ENCODE measurements around the gene CDC34. TPM values are rescaled to one million over a fixed set of nuclear protein-coding genes. Genes with fewer than 3 reads are reported as not detected.
A peak's percentile ranks its signal among the peaks of the same experiment; 100 is the strongest.
"Not testable (repeated sequence)": the region's sequence is repeated elsewhere in the genome, so short reads cannot be mapped to it uniquely, and the experiment has no call there.

Gene CDC34
- total RNA-seq, 1 experiment from 2014 or later = 112 TPM

GRCh38 chr19:584240-585001, 52.9 kb downstream of the CDC34 start:
- Histone ChIP-seq H3K9ac (ENCODE audit: extremely low read depth, insufficient read length, low read length) (no peak overlapping the region), H3K4me1 (ENCODE audit: insufficient read depth, low read length) (no peaks in the 10 kb centered on the region), H4K5ac (ENCODE audit: insufficient read length, low read depth, low read length) (no peak overlapping the region), H4K8ac (replicated peaks; ENCODE audit: insufficient read length, low read depth, low read length) (no peak overlapping the region), H2BK12ac (ENCODE audit: insufficient read length, low read depth, low read length) (no peak overlapping the region), H2BK5ac (ENCODE audit: insufficient read length, low read length) (no peak overlapping the region), H3K14ac (ENCODE audit: insufficient read depth, low read length) (no peak overlapping the region; the same call in 1 of the 2 replicates), H4K91ac (ENCODE audit: insufficient read length, low read depth, low read length) (no peak overlapping the region), H3K27ac (ENCODE audit: insufficient read length, low read depth, low read length) (no peak overlapping the region), H3K4ac (ENCODE audit: low read depth, low read length) (no peak overlapping the region), H3K4me2 (ENCODE audit: insufficient read depth, insufficient read length, low read length) (no peak overlapping the region), H3T11ph (ENCODE audit: low read length) (no peak overlapping the region), H2AFZ (ENCODE audit: low read length) (no peak overlapping the region), H2BK20ac (ENCODE audit: low read depth, low read length, poor library complexity, severe bottlenecking) (no peak overlapping the region), H3K18ac (ENCODE audit: insufficient read length, low read depth, low read length) (no peak overlapping the region), H2BK15ac (ENCODE audit: low read depth, low read length) (no peak overlapping the region), H3K79me2 (ENCODE audit: insufficient read depth, low read length) (no peaks in the 10 kb centered on the region; the same call in 1 of the 2 replicates), H2AK5ac (ENCODE audit: insufficient read length, low read length) (no peak overlapping the region), H2BK120ac (ENCODE audit: low read depth, low read length, poor library complexity, severe bottlenecking) (no peak overlapping the region), H4K20me1 (ENCODE audit: control insufficient read depth, insufficient read depth, insufficient read length) (no peaks in the 10 kb centered on the region), H3K27me3 (ENCODE audit: insufficient read depth, low read length) (peaks cover 7% of the 10 kb centered on the region; the same call in 1 of the 2 replicates), H3K56ac (ENCODE audit: insufficient read length, low read depth, low read length) (no peak overlapping the region), H3K9me3 (ENCODE audit: control insufficient read depth, low read depth, low read length) (no peaks in the 10 kb centered on the region), H3K23ac (ENCODE audit: insufficient read length, low read depth, low read length) (no peak overlapping the region), H3K79me1 (ENCODE audit: insufficient read depth, low read depth, low read length, poor library complexity, severe bottlenecking) (peaks cover under 1% of the 10 kb centered on the region), H3K23me2 (ENCODE audit: insufficient read length, low read depth, low read length, poor library complexity, severe bottlenecking) (no peaks in the 10 kb centered on the region)
- peaks cover 14% of the 10 kb centered on the region for H3K27me3 Mint-ChIP-seq (ENCODE audit: low read depth)
- peaks cover 4 to 9% of the 10 kb centered on the region in 2 experiments for H3K4me1 Mint-ChIP-seq
- no peak overlapping the region for H3K4me3 Mint-ChIP-seq
- no CpG with 5 or more reads among the region's 38 CpGs for WGBS (ENCODE audit: extremely low coverage, insufficient read length, low lambda C conversion rate)
- H3K36me3 Mint-ChIP-seq (ENCODE audit: insufficient read depth in 1 of 3, low read depth in 3 of 3) = peaks cover 0 to 19% (median 18%) of the 10 kb centered on the region in 3 experiments; a peak in 5 of 7 replicates
- DNase-seq = peak; percentile 83
- peak; percentile 97 for TF ChIP-seq CTCF (conservative IDR thresholded peaks at IDR 0.05)
- H3K27ac Mint-ChIP-seq = no peak overlapping the region
- H3K9me3 Mint-ChIP-seq = no peaks in the 10 kb centered on the region

GRCh38 chr19:585146-585545, 53.6 kb downstream of the CDC34 start:
- H4K91ac ChIP-seq (ENCODE audit: insufficient read length, low read depth, low read length); H3T11ph ChIP-seq (ENCODE audit: low read length); H3K9me3 Mint-ChIP-seq; H3K14ac ChIP-seq (ENCODE audit: insufficient read depth, low read length); H2BK15ac ChIP-seq (ENCODE audit: low read depth, low read length); H3K18ac ChIP-seq (ENCODE audit: insufficient read length, low read depth, low read length); H3K56ac ChIP-seq (ENCODE audit: insufficient read length, low read depth, low read length); H3K27ac ChIP-seq (ENCODE audit: insufficient read length, low read depth, low read length); H3K9ac ChIP-seq (ENCODE audit: extremely low read depth, insufficient read length, low read length); H3K27me3 ChIP-seq (ENCODE audit: insufficient read depth, low read length); H3K4me2 ChIP-seq (ENCODE audit: insufficient read depth, insufficient read length, low read length); H3K23ac ChIP-seq (ENCODE audit: insufficient read length, low read depth, low read length); H3K4me3 Mint-ChIP-seq; H3K9me3 ChIP-seq (ENCODE audit: control insufficient read depth, low read depth, low read length); H4K5ac ChIP-seq (ENCODE audit: insufficient read length, low read depth, low read length); H2AK5ac ChIP-seq (ENCODE audit: insufficient read length, low read length); H3K79me1 ChIP-seq (ENCODE audit: insufficient read depth, low read depth, low read length, poor library complexity, severe bottlenecking); H4K20me1 ChIP-seq (ENCODE audit: control insufficient read depth, insufficient read depth, insufficient read length); H2AFZ ChIP-seq (ENCODE audit: low read length); H3K79me2 ChIP-seq (ENCODE audit: insufficient read depth, low read length); H3K27ac Mint-ChIP-seq; H3K23me2 ChIP-seq (ENCODE audit: insufficient read length, low read depth, low read length, poor library complexity, severe bottlenecking); H4K8ac ChIP-seq (replicated peaks; ENCODE audit: insufficient read length, low read depth, low read length); H2BK12ac ChIP-seq (ENCODE audit: insufficient read length, low read depth, low read length); H2BK20ac ChIP-seq (ENCODE audit: low read depth, low read length, poor library complexity, severe bottlenecking); H2BK5ac ChIP-seq (ENCODE audit: insufficient read length, low read length); H3K4me1 Mint-ChIP-seq; DNase-seq; H3K4me1 ChIP-seq (ENCODE audit: insufficient read depth, low read length); H3K4ac ChIP-seq (ENCODE audit: low read depth, low read length); H2BK120ac ChIP-seq (ENCODE audit: low read depth, low read length, poor library complexity, severe bottlenecking): not testable (repeated sequence)
- Mint-ChIP-seq H3K36me3 (ENCODE audit: insufficient read depth in 1 of 3, low read depth in 3 of 3) (peaks cover 0 to 13% (median 12%) of the 10 kb centered on the region in 3 experiments; a peak in 5 of 7 replicates), H3K27me3 (ENCODE audit: low read depth) (peaks cover 14% of the 10 kb centered on the region)
- no CpG with 5 or more reads among the region's 34 CpGs for WGBS (ENCODE audit: extremely low coverage, insufficient read length, low lambda C conversion rate)

Measured in H9 (cell line).